Measurements from ENCODE around the gene CTNNBL1. TPM values are rescaled to one million over a fixed set of nuclear protein-coding genes. Genes with fewer than 3 reads are reported as not detected.

CTNNBL1 gene
- total RNA-seq, 1 experiment from 2014 or later = 49.9 TPM

DNA sequence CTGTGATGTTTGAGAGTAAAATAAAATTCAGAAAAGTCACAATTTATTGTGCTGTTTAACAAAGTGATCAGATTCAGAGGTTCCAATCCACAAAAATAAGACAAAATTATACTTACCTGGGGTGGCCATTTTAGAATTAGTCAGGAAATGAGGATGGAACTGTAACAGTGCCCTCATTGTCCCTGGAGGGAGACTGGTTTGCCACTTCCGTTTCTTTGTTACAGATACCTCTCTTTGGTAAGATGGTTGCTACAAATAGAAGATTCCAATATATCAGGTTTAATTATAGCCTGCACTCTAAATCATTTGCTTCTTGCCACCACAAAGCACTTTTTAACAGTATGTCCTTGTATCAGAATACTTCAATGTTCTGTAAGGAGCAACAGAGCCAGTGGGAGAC is 95.6 kb downstream of the CTNNBL1 start:
- H3K9ac ChIP-seq (ENCODE audit: low read length) = no peak overlapping the region
- TF ChIP-seq EZH2 (IDR thresholded peaks at IDR 0.05; ENCODE audit: low read length, unreplicated experiment) = no peak
- H3K4me1 ChIP-seq (ENCODE audit: insufficient read depth, low read length) = no peaks in the 10 kb centered on the region
- no peaks in the 10 kb centered on the region for H3K9me2 ChIP-seq (replicated peaks; ENCODE audit: low read length)
- ATAC-seq (no peak), DNase-seq (no peak)
- H3K36me3 ChIP-seq (ENCODE audit: low read depth, low read length) = peaks cover 13% of the 10 kb centered on the region
- H3K79me2 ChIP-seq (ENCODE audit: low read length) = no peaks in the 10 kb centered on the region
- H4K20me1 ChIP-seq (ENCODE audit: low read length) = no peaks in the 10 kb centered on the region
- POLR2A ChIA-PET (ENCODE audit: unreplicated experiment) = no interaction called here
- no peak overlapping the region for H2AFZ ChIP-seq (ENCODE audit: low read length)
- H3K27ac ChIP-seq (ENCODE audit: low read length) = no peak overlapping the region
- H3K9me3 ChIP-seq (ENCODE audit: low read length) = no peaks in the 10 kb centered on the region
- intact Hi-C loops (cut with micrococcal nuclease) = no loop called here
- BruUV-seq (replicated peaks) = no TSS peak
- no peak overlapping the region for H3K4me2 ChIP-seq (ENCODE audit: low read length)
- no peaks in the 10 kb centered on the region for H3F3A ChIP-seq (ENCODE audit: low read length, unreplicated experiment)
- H3K27me3 ChIP-seq (ENCODE audit: low read length) = no peaks in the 10 kb centered on the region
- CTCF ChIA-PET = no interaction called here
- no peak overlapping the region for H3K4me3 ChIP-seq (ENCODE audit: low read length)

DNA sequence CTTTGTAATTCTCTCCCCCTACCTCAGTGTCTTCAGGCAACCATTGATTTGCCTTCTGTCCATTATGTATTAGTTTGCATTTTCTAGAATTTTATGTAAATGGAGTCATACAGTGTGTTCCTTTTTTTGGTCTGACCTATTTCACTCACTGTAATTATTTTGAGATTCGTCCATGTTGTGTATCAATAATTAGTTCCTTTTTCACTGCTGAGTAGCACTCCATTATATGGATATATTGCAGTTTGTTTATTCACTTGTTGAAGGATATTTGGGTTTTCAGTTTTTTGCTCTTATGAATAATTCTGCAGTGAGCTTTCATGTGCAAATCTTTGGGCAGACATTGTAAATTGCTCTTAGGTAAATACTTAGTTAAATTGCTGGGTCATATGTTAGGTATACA is 97.1 kb downstream of the CTNNBL1 start:
- no peaks in the 10 kb centered on the region for H3K27me3 ChIP-seq (ENCODE audit: low read length)
- ChIA-PET POLR2A (ENCODE audit: unreplicated experiment) (no interaction called here), CTCF (no interaction called here)
- H4K20me1 ChIP-seq (ENCODE audit: low read length) = no peaks in the 10 kb centered on the region
- no peaks in the 10 kb centered on the region for H3F3A ChIP-seq (ENCODE audit: low read length, unreplicated experiment)
- intact Hi-C loops (cut with micrococcal nuclease) = no loop called here
- H3K9me2 ChIP-seq (replicated peaks; ENCODE audit: low read length) = no peaks in the 10 kb centered on the region
- H3K9ac ChIP-seq (ENCODE audit: low read length) = no peak overlapping the region
- H3K9me3 ChIP-seq (ENCODE audit: low read length) = no peaks in the 10 kb centered on the region
- no peak overlapping the region for H2AFZ ChIP-seq (ENCODE audit: low read length)
- no peak overlapping the region for H3K27ac ChIP-seq (ENCODE audit: low read length)
- no peak for DNase-seq
- no peaks in the 10 kb centered on the region for H3K79me2 ChIP-seq (ENCODE audit: low read length)
- TF ChIP-seq EZH2 (IDR thresholded peaks at IDR 0.05; ENCODE audit: low read length, unreplicated experiment) (no peak), EZH2phosphoT487 (IDR thresholded peaks at IDR 0.05; ENCODE audit: borderline replicate concordance, low read length) (no peak)
- TF ChIP-seq, protein P1, sequence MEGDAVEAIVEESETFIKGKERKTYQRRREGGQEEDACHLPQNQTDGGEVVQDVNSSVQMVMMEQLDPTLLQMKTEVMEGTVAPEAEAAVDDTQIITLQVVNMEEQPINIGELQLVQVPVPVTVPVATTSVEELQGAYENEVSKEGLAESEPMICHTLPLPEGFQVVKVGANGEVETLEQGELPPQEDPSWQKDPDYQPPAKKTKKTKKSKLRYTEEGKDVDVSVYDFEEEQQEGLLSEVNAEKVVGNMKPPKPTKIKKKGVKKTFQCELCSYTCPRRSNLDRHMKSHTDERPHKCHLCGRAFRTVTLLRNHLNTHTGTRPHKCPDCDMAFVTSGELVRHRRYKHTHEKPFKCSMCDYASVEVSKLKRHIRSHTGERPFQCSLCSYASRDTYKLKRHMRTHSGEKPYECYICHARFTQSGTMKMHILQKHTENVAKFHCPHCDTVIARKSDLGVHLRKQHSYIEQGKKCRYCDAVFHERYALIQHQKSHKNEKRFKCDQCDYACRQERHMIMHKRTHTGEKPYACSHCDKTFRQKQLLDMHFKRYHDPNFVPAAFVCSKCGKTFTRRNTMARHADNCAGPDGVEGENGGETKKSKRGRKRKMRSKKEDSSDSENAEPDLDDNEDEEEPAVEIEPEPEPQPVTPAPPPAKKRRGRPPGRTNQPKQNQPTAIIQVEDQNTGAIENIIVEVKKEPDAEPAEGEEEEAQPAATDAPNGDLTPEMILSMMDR (conservative IDR thresholded peaks at IDR 0.05; ENCODE audit: low read depth, low read length) = no peak
- H3K4me3 ChIP-seq (ENCODE audit: low read length) = no peak overlapping the region
- no peak overlapping the region for H3K4me2 ChIP-seq (ENCODE audit: low read length)
- peaks cover 13% of the 10 kb centered on the region for H3K36me3 ChIP-seq (ENCODE audit: low read depth, low read length)
- no peaks in the 10 kb centered on the region for H3K4me1 ChIP-seq (ENCODE audit: insufficient read depth, low read length)
- no peak for ATAC-seq
- BruUV-seq (replicated peaks) = no TSS peak

DNA sequence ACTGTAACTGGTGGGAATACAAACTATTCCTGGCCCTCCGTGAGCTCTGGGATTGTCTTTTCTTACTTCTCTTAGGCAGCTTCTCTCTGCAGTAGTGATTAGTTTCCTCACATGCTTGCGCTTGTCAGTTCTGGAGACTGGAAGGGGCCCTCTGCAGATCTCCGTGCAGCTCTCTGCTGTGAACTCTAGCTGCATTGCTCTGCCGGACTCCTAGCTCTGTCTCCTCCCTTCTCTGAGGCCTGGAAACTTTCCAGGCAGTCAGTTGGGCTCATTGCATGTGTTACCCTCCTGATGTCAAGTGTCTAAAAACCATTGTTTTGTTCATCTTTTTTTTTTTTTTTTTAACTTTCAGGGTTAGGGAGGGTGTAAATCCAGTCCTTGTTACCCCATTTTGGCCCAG is 102.3 kb downstream of the CTNNBL1 start:
- Histone ChIP-seq H2AFZ (ENCODE audit: low read length) (no peak overlapping the region), H3K9me3 (ENCODE audit: low read length) (no peaks in the 10 kb centered on the region), H3K4me3 (ENCODE audit: low read length) (no peak overlapping the region), H4K20me1 (ENCODE audit: low read length) (no peaks in the 10 kb centered on the region), H3K9me2 (replicated peaks; ENCODE audit: low read length) (no peaks in the 10 kb centered on the region), H3K27me3 (ENCODE audit: low read length) (no peaks in the 10 kb centered on the region), H3K36me3 (ENCODE audit: low read depth, low read length) (0 out of 2 replicates have a peak, but pooled peaks cover 3% of the 10 kb centered on the region), H3K27ac (ENCODE audit: low read length) (no peak overlapping the region), H3K4me2 (ENCODE audit: low read length) (no peak overlapping the region), H3K4me1 (ENCODE audit: insufficient read depth, low read length) (no peaks in the 10 kb centered on the region), H3K79me2 (ENCODE audit: low read length) (no peaks in the 10 kb centered on the region), H3F3A (ENCODE audit: low read length, unreplicated experiment) (no peaks in the 10 kb centered on the region), H3K9ac (ENCODE audit: low read length) (no peak overlapping the region)
- intact Hi-C loops (cut with micrococcal nuclease) = no loop called here
- BruUV-seq (replicated peaks) = no TSS peak
- ChIA-PET CTCF (no interaction called here), POLR2A (ENCODE audit: unreplicated experiment) (no interaction called here)
- DNase-seq (no peak), ATAC-seq (no peak)
- TF ChIP-seq, protein P1 (conservative IDR thresholded peaks at IDR 0.05; ENCODE audit: low read depth, low read length) = no peak
